Trophoblast cell (in vitro differentiated cells and primary cell): Measurements from ENCODE around the gene RPAP3.

Experiments used
- DNase-seq, 2 donors: peaks; one replicate each; pipeline ENCODE4 v3.0.0-alpha.2; 2016
- H2AFZ ChIP-seq: 2 replicates; pipeline ENCODE4 v1.6.1; 2013; ENCODE audit warnings: low read length, moderate library complexity, mild to moderate bottlenecking; ENCODE audit not compliant: insufficient read depth, poor library complexity
- H2AK5ac ChIP-seq: 2 replicates; pipeline ENCODE4 v1.6.1; 2013; ENCODE audit warnings: mild to moderate bottlenecking, low read length
- H2BK120ac ChIP-seq: 2 replicates; pipeline ENCODE4 v1.6.1; 2013; ENCODE audit warnings: low read length, mild to moderate bottlenecking, moderate library complexity; ENCODE audit not compliant: insufficient read depth, poor library complexity
- H2BK12ac ChIP-seq: 2 replicates; pipeline ENCODE4 v1.6.1; 2013; ENCODE audit warnings: mild to moderate bottlenecking, low read length, moderate library complexity
- H2BK5ac ChIP-seq: 2 replicates; pipeline ENCODE4 v1.6.1; 2013; ENCODE audit warnings: low read length, low read depth, moderate library complexity, mild to moderate bottlenecking; ENCODE audit not compliant: poor library complexity
- H3K14ac ChIP-seq: 2 replicates; pipeline ENCODE4 v1.6.1; 2013; ENCODE audit warnings: mild to moderate bottlenecking, low read length
- H3K18ac ChIP-seq: 2 replicates; pipeline ENCODE4 v1.6.1; 2013; ENCODE audit warnings: mild to moderate bottlenecking, low read length
- H3K23ac ChIP-seq: 2 replicates; pipeline ENCODE4 v1.6.1; 2013; ENCODE audit warnings: low read length
- H3K27ac ChIP-seq: 2 replicates; pipeline ENCODE4 v1.5.1; 2013; ENCODE audit warnings: low read depth, mild to moderate bottlenecking, inconsistent platforms, low read length, moderate library complexity
- H3K27me3 ChIP-seq: 2 replicates; pipeline ENCODE4 v1.6.1; 2013; ENCODE audit warnings: inconsistent platforms, mild to moderate bottlenecking, low read length, moderate library complexity; ENCODE audit not compliant: insufficient read depth
- H3K36me3 ChIP-seq, 2 experiments: 1 replicate in 1 of 2; 2 replicates in 1 of 2; pipeline ENCODE4 v1.6.1; 2013; ENCODE audit warnings: low read length in 2 of 2, mild to moderate bottlenecking in 2 of 2, moderate library complexity in 1 of 2; ENCODE audit not compliant: insufficient read depth in 2 of 2, control insufficient read depth in 1 of 2
- H3K4ac ChIP-seq: 2 replicates; pipeline ENCODE4 v1.6.1; 2013; ENCODE audit warnings: low read depth, mild to moderate bottlenecking, low read length, moderate library complexity
- H3K4me1 ChIP-seq, 2 experiments: 1 replicate in 1 of 2; 2 replicates in 1 of 2; pipeline ENCODE4 v1.6.1; 2013; ENCODE audit warnings: low read length in 2 of 2, mild to moderate bottlenecking in 2 of 2, moderate library complexity in 1 of 2; ENCODE audit not compliant: insufficient read depth in 2 of 2, control insufficient read depth in 1 of 2
- H3K4me2 ChIP-seq: 2 replicates; pipeline ENCODE4 v1.6.1; 2013; ENCODE audit warnings: inconsistent platforms, mild to moderate bottlenecking, low read length, moderate library complexity
- H3K4me3 ChIP-seq: 2 replicates; pipeline ENCODE4 v1.5.1; 2013; ENCODE audit warnings: mild to moderate bottlenecking, low read depth, low read length, inconsistent platforms
- H3K79me1 ChIP-seq: one replicate; pipeline ENCODE4 v1.6.1; 2013; ENCODE audit warnings: low read length
- H3K79me2 ChIP-seq: 2 replicates; pipeline ENCODE4 v1.6.1; 2013; ENCODE audit warnings: low read length, mild to moderate bottlenecking; ENCODE audit not compliant: control insufficient read depth, insufficient read depth, poor library complexity
- H3K9ac ChIP-seq: 2 replicates; pipeline ENCODE4 v1.6.1; 2013; ENCODE audit warnings: mild to moderate bottlenecking, low read length
- H3K9me3 ChIP-seq: 2 replicates; pipeline ENCODE4 v1.6.1; 2013; ENCODE audit warnings: low read depth, mild to moderate bottlenecking, control low read depth, inconsistent platforms, low read length; ENCODE audit not compliant: insufficient read depth
- H4K12ac ChIP-seq: 2 replicates; pipeline ENCODE4 v1.6.1; 2013; ENCODE audit warnings: low read depth, mild to moderate bottlenecking, low read length, moderate library complexity
- H4K8ac ChIP-seq: 2 replicates; pipeline ENCODE4 v1.6.1; 2013; ENCODE audit warnings: low read depth, mild to moderate bottlenecking, low read length, moderate library complexity
- H4K91ac ChIP-seq: one replicate; pipeline ENCODE4 v1.6.1; 2013; ENCODE audit warnings: low read depth, mild to moderate bottlenecking, low read length, moderate library complexity
- WGBS: extraction: QIAGEN DNeasy Blood & Tissue Kit; methylation state at CpG from one replicate; pipeline ENCODE4 v1.1.7; 2013; ENCODE audit warnings: missing lambda C conversion rate; ENCODE audit not compliant: insufficient read length, insufficient coverage; ENCODE audit errors: extremely low coverage; 5-methylcytosine and 5-hydroxymethylcytosine counted together

The RPAP3 gene

DNA sequence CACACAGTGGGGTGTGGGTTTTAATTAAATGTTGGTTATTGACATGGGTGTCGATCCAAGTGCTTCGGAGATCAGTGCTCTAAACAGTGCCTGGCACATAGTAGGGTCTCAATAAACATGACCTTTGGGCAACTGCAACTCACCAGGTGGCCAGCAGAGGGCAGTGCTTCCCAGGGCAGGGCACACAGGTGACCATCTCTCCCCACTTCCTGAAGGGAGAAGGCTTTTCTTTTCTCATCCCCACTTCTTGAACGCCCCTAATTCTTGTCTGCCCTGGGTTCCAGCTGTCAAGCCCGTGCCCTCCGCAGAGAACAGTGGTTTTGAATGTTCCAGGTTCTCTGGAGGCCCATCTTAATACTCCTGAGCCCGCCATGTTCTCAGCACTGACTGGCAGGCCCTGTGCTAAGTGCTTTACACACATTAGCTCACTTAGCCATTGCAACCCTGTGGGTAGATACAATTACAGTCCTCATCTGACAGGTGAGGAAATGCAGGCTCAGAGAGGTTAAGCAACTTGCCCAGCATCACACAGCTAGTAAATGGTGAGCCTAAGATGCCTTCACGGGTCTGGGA lies 36.5 kb upstream of the RPAP3 start:
- Histone ChIP-seq H2BK120ac (no peak overlapping the region), H2AK5ac (no peak overlapping the region), H3K9me3 (peaks cover 4% of the 10 kb centered on the region), H4K91ac (no peak overlapping the region), H3K79me2 (no peaks in the 10 kb centered on the region), H3K4me1 (no peaks in the 10 kb centered on the region), H3K79me1 (no peaks in the 10 kb centered on the region), H3K14ac (no peak overlapping the region), H2BK12ac (no peak overlapping the region), H2AFZ (no peak overlapping the region), H3K18ac (no peak overlapping the region), H3K23ac (no peak overlapping the region), H3K4me2 (no peak overlapping the region), H3K36me3 (no peaks in the 10 kb centered on the region), H2BK5ac (no peak overlapping the region), H3K4me3 (no peak overlapping the region), H4K8ac (no peak overlapping the region), H3K27ac (no peak overlapping the region), H3K9ac (no peak overlapping the region), H4K12ac (no peak overlapping the region), H3K4ac (no peak overlapping the region), H3K27me3 (no peaks in the 10 kb centered on the region)
- WGBS, result no CpG with 5 or more reads among the region's 7 CpGs
- peak; percentile 23 to 75 for DNase-seq

- no peak overlapping the region for H2AFZ ChIP-seq
- no CpG with 5 or more reads among the region's 4 CpGs for WGBS
- H4K12ac ChIP-seq, result no peak overlapping the region
- no peak overlapping the region for H2BK12ac ChIP-seq
- no peak overlapping the region for H3K23ac ChIP-seq
- H2BK5ac ChIP-seq, result no peak overlapping the region
- no peak overlapping the region for H3K9ac ChIP-seq
- H3K4me2 ChIP-seq, result no peak overlapping the region
- no peak overlapping the region for H3K18ac ChIP-seq
- H3K27ac ChIP-seq, result no peak overlapping the region
- H3K14ac ChIP-seq, result no peak overlapping the region
- no peaks in the 10 kb centered on the region for H3K36me3 ChIP-seq
- H3K27me3 ChIP-seq, result no peaks in the 10 kb centered on the region
- peaks cover 4% of the 10 kb centered on the region for H3K9me3 ChIP-seq
- H2BK120ac ChIP-seq, result no peak overlapping the region
- H3K79me2 ChIP-seq, result no peaks in the 10 kb centered on the region
- no peak overlapping the region for H3K4me3 ChIP-seq
- no peak overlapping the region for H4K91ac ChIP-seq
- no peak overlapping the region for H2AK5ac ChIP-seq
- H3K4ac ChIP-seq, result no peak overlapping the region
- no peak for DNase-seq
- no peaks in the 10 kb centered on the region for H3K79me1 ChIP-seq
- no peaks in the 10 kb centered on the region for H3K4me1 ChIP-seq
- no peak overlapping the region for H4K8ac ChIP-seq
Measured at GRCh38 chr12:47741340-47741703, 35.5 kb upstream of the RPAP3 start.

- Histone ChIP-seq H2BK5ac (no peak overlapping the region), H3K36me3 (no peaks in the 10 kb centered on the region), H3K27me3 (no peaks in the 10 kb centered on the region), H2AFZ (peak overlapping the region; percentile 7), H4K8ac (no peak overlapping the region), H3K79me2 (no peaks in the 10 kb centered on the region), H4K91ac (no peak overlapping the region), H2BK12ac (no peak overlapping the region), H3K79me1 (no peaks in the 10 kb centered on the region), H3K4me2 (no peak overlapping the region), H3K4me3 (no peak overlapping the region), H3K14ac (no peak overlapping the region), H3K23ac (no peak overlapping the region), H3K9me3 (peaks cover 4% of the 10 kb centered on the region), H3K4ac (no peak overlapping the region), H3K9ac (no peak overlapping the region), H2BK120ac (no peak overlapping the region), H3K18ac (no peak overlapping the region), H4K12ac (no peak overlapping the region), H3K27ac (no peak overlapping the region), H3K4me1 (no peaks in the 10 kb centered on the region), H2AK5ac (no peak overlapping the region)
- WGBS, result no CpG with 5 or more reads among the region's 21 CpGs
- DNase-seq, result no peak
Measured at GRCh38 chr12:47740606-47741339, 34.9 kb upstream of the RPAP3 start.

DNA sequence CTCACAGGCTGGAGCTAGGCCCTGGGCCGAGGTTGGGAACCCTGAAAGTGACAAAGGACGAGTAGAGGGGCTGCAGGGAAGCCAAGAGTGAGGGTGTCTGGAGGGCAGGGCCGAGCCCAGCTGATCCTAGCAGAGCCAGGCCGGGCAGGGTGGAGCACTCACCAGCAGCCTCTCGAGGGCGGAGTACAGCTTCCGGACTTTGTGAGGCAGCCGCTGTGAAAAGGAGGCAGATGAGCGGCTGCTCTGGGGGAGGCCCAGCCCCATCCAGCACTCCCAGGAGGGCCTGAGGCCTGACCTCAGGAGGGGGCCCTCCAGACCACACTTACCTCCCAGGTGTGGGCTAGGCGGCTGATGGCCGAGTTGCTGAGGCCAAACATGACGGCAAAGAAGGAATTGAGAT lies 34.1 kb upstream of the RPAP3 start:
- no CpG with 5 or more reads among the region's 12 CpGs for WGBS
- Histone ChIP-seq H2AK5ac (no peak overlapping the region), H4K12ac (no peak overlapping the region), H3K23ac (no peak overlapping the region), H3K4me1 (no peaks in the 10 kb centered on the region), H3K4me3 (no peak overlapping the region), H3K27ac (no peak overlapping the region), H3K14ac (no peak overlapping the region), H3K18ac (no peak overlapping the region), H2AFZ (no peak overlapping the region), H3K9ac (no peak overlapping the region), H3K79me2 (no peaks in the 10 kb centered on the region), H3K79me1 (no peaks in the 10 kb centered on the region), H3K4ac (no peak overlapping the region), H3K9me3 (peaks cover 4% of the 10 kb centered on the region), H3K27me3 (no peaks in the 10 kb centered on the region), H2BK5ac (no peak overlapping the region), H2BK12ac (no peak overlapping the region), H3K4me2 (no peak overlapping the region), H3K36me3 (no peaks in the 10 kb centered on the region), H4K91ac (no peak overlapping the region), H2BK120ac (no peak overlapping the region), H4K8ac (no peak overlapping the region)
- no peak for DNase-seq
